ENCODE data around the gene CSDE1. TPM values are rescaled to one million over a fixed set of nuclear protein-coding genes. Genes with fewer than 3 reads are reported as not detected.
A peak's percentile ranks its signal among the peaks of the same experiment; 100 is the strongest.
"Not testable (repeated sequence)": the region's sequence is repeated elsewhere in the genome, so short reads cannot be mapped to it uniquely, and the experiment has no call there.

The CSDE1 gene
- total RNA-seq (800 and 802 TPM in 2 replicates), polyA plus RNA-seq (152 and 161 TPM in 2 replicates)

GRCh38 chr1:114757455-114758255, at the start of gene CSDE1:
CSDE1 (minus strand) TSS chr1:114757984; CDS start chr1:114739890, 18,094 bp downstream.
- Histone ChIP-seq H3K4me2 (peak within 1 kb of the TSS; percentile 90), H3K27ac (peak within 1 kb of the TSS; percentile 99), H3K79me2 (peaks cover 46% of the 10 kb centered on the region), H3K9me3 (ENCODE audit: low read depth) (no peaks in the 10 kb centered on the region), H3K9me2 (replicated peaks; ENCODE audit: insufficient read depth) (no peaks in the 10 kb centered on the region), H3K4me3 (peak within 1 kb of the TSS; percentile 74), H3K4me1 (ENCODE audit: insufficient read depth) (peaks cover 26% of the 10 kb centered on the region), H2AFZ (peak within 1 kb of the TSS; percentile 92), H3K36me3 (replicated peaks; ENCODE audit: insufficient read depth, low read depth) (no peaks in the 10 kb centered on the region), H3K27me3 (no peaks in the 10 kb centered on the region), H4K20me1 (ENCODE audit: insufficient read depth, poor library complexity, severe bottlenecking) (peaks cover 45% of the 10 kb centered on the region)
- TF ChIP-seq CTCF (IDR thresholded peaks at IDR 0.05; ENCODE audit: poor library complexity) (peak; percentile 56), EZH2 (IDR thresholded peaks at IDR 0.05; ENCODE audit: borderline replicate concordance) (no peak), EZH2phosphoT487 (IDR thresholded peaks at IDR 0.05; ENCODE audit: low read depth, severe bottlenecking, unreplicated experiment) (no peak)
- WGBS (ENCODE audit: low lambda C conversion rate, missing lambda C conversion rate): 1% methylated on average over 42 of the region's 50 CpGs
- peak; percentile 99 for DNase-seq (ENCODE audit: low spot score)

GRCh38 chr1:114804449-114804848, 46.7 kb upstream of the CSDE1 start:
- H3K9me3 ChIP-seq (ENCODE audit: low read depth); H3K4me2 ChIP-seq; H3K79me2 ChIP-seq; H3K9me2 ChIP-seq (replicated peaks; ENCODE audit: insufficient read depth); H4K20me1 ChIP-seq (ENCODE audit: insufficient read depth, poor library complexity, severe bottlenecking); H3K27ac ChIP-seq; H3K4me3 ChIP-seq; H3K36me3 ChIP-seq (replicated peaks; ENCODE audit: insufficient read depth, low read depth); H3K4me1 ChIP-seq (ENCODE audit: insufficient read depth); DNase-seq (ENCODE audit: low spot score); H2AFZ ChIP-seq; H3K27me3 ChIP-seq: not testable (repeated sequence)
- WGBS (ENCODE audit: low lambda C conversion rate, missing lambda C conversion rate): 100% methylated on average over 8 of the region's 33 CpGs

GRCh38 chr1:114803001-114803400, 45.2 kb upstream of the CSDE1 start:
- no peak overlapping the region for H3K27ac ChIP-seq
- no peak overlapping the region for H2AFZ ChIP-seq
- no peak overlapping the region for H3K4me2 ChIP-seq

More at GRCh38 chr1:114803001-114803400, 45.2 kb upstream of the CSDE1 start:
- WGBS (ENCODE audit: low lambda C conversion rate, missing lambda C conversion rate): 73% methylated on average over 3 of the region's 3 CpGs
- no peaks in the 10 kb centered on the region for H3K9me2 ChIP-seq (replicated peaks; ENCODE audit: insufficient read depth)
- TF ChIP-seq EZH2phosphoT487 (IDR thresholded peaks at IDR 0.05; ENCODE audit: low read depth, severe bottlenecking, unreplicated experiment) (no peak), EZH2 (IDR thresholded peaks at IDR 0.05; ENCODE audit: borderline replicate concordance) (no peak), CTCF (IDR thresholded peaks at IDR 0.05; ENCODE audit: poor library complexity) (no peak)
- no peak overlapping the region for H3K4me3 ChIP-seq
- no peaks in the 10 kb centered on the region for H4K20me1 ChIP-seq (ENCODE audit: insufficient read depth, poor library complexity, severe bottlenecking)
- DNase-seq (ENCODE audit: low spot score): no peak
- peaks cover 5% of the 10 kb centered on the region for H3K27me3 ChIP-seq
- H3K9me3 ChIP-seq (ENCODE audit: low read depth): no peaks in the 10 kb centered on the region
- no peaks in the 10 kb centered on the region for H3K36me3 ChIP-seq (replicated peaks; ENCODE audit: insufficient read depth, low read depth)
- H3K4me1 ChIP-seq (ENCODE audit: insufficient read depth): no peaks in the 10 kb centered on the region
- no peaks in the 10 kb centered on the region for H3K79me2 ChIP-seq

Data from hepatocyte (in vitro differentiated cells).